ENCODE results near the gene ADPRHL1.

ADPRHL1 gene

GRCh38 chr13:113367020-113367560 is 86.2 kb downstream of the ADPRHL1 start:
- TF ChIP-seq, protein P1, sequence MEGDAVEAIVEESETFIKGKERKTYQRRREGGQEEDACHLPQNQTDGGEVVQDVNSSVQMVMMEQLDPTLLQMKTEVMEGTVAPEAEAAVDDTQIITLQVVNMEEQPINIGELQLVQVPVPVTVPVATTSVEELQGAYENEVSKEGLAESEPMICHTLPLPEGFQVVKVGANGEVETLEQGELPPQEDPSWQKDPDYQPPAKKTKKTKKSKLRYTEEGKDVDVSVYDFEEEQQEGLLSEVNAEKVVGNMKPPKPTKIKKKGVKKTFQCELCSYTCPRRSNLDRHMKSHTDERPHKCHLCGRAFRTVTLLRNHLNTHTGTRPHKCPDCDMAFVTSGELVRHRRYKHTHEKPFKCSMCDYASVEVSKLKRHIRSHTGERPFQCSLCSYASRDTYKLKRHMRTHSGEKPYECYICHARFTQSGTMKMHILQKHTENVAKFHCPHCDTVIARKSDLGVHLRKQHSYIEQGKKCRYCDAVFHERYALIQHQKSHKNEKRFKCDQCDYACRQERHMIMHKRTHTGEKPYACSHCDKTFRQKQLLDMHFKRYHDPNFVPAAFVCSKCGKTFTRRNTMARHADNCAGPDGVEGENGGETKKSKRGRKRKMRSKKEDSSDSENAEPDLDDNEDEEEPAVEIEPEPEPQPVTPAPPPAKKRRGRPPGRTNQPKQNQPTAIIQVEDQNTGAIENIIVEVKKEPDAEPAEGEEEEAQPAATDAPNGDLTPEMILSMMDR (IDR thresholded peaks at IDR 0.05; ENCODE audit: insufficient read depth, low read depth, low read length, missing control alignments) = no peak
- DNase-seq (ENCODE audit: low read depth) = no peak

GRCh38 chr13:113365971-113366588 is 87.2 kb downstream of the ADPRHL1 start:
- H3K4me3 ChIP-seq (ENCODE audit: low read depth, low read length) = no peak overlapping the region
- TF ChIP-seq, protein P1 (IDR thresholded peaks at IDR 0.05; ENCODE audit: insufficient read depth, low read depth, low read length, missing control alignments) = no peak
- no peak for DNase-seq (ENCODE audit: low read depth)

More at GRCh38 chr13:113367020-113367560, 86.2 kb downstream of the ADPRHL1 start:
- H3K4me3 ChIP-seq (ENCODE audit: low read depth, low read length) = no peak overlapping the region

- DNase-seq (ENCODE audit: low read depth) = no peak
- H3K4me3 ChIP-seq (ENCODE audit: low read depth, low read length) = no peak overlapping the region
- TF ChIP-seq, protein P1 (IDR thresholded peaks at IDR 0.05; ENCODE audit: insufficient read depth, low read depth, low read length, missing control alignments) = no peak
Measured at GRCh38 chr13:113365583-113365970, 87.7 kb downstream of the ADPRHL1 start.

- TF ChIP-seq, protein P1 (IDR thresholded peaks at IDR 0.05; ENCODE audit: insufficient read depth, low read depth, low read length, missing control alignments) = no peak
- no peak overlapping the region for H3K4me3 ChIP-seq (ENCODE audit: low read depth, low read length)
Measured at GRCh38 chr13:113364901-113365582, 88.2 kb downstream of the ADPRHL1 start.

DNA sequence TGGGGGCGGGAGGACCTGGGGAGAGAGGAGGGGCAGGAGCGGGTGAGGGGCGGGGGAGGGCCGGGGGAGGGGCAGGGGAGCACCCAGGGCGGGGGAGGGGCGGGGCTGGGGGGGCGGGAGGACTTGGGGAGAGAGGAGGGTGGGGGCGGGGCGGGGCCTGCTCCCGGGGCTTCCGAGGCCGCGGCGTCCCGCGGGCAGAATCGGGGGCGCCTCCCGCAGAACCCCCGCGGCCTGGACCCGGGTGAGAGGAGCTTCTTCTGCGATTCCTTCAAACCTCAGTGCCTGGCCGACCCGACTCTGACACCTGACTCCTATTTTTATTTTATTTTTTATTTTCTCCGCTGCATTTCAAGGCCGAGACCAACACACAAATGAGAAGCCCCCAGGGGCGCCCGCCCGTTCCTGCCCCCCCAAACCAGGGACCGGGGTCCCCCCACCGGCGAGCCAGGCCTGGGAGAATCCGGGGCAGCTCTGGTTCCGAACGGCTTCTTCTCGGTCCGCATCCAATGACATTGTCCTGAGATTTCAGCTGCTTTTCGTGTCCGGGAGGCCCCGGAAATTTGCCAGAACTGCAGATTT is 88.9 kb downstream of the ADPRHL1 start:
- TF ChIP-seq, protein P1 (IDR thresholded peaks at IDR 0.05; ENCODE audit: insufficient read depth, low read depth, low read length, missing control alignments) = no peak
- no peak for DNase-seq (ENCODE audit: low read depth)
- H3K4me3 ChIP-seq (ENCODE audit: low read depth, low read length) = no peak overlapping the region

More at GRCh38 chr13:113364901-113365582, 88.2 kb downstream of the ADPRHL1 start:
- no peak for DNase-seq (ENCODE audit: low read depth)

GRCh38 chr13:113361406-113361805 is 91.9 kb downstream of the ADPRHL1 start:
- TF ChIP-seq, protein P1 (IDR thresholded peaks at IDR 0.05; ENCODE audit: insufficient read depth, low read depth, low read length, missing control alignments) = no peak
- no peak overlapping the region for H3K4me3 ChIP-seq (ENCODE audit: low read depth, low read length)
- DNase-seq (ENCODE audit: low read depth) = peak; percentile 30
